B cell (primary cell): Measurements from ENCODE around the gene THEMIS2. TPM values are rescaled to one million over a fixed set of nuclear protein-coding genes. Genes with fewer than 3 reads are reported as not detected.
A peak's percentile ranks its signal among the peaks of the same experiment; 100 is the strongest.

ENCODE experiments used
- ATAC-seq: fragments of 200-7000 bp; cut with Tn5 transposase; one replicate; pipeline ENCODE4 v1.10.0; 2021; ENCODE audit warnings: low read depth, mild to moderate bottlenecking, moderate number of reproducible peaks, moderate library complexity
- CTCF ChIA-PET: fragments of 350-600 bp; sonication (Branson Sonifier 250); formaldehyde crosslinking; loops from one replicate; lab custom pipeline; 2021; ENCODE audit warnings: antibody characterized with exemption, inconsistent platforms; lab: Charles Lee
- POLR2A ChIA-PET: fragments of 350-600 bp; sonication (Branson Sonifier 250); formaldehyde crosslinking; loops from one replicate; lab custom pipeline; 2021; ENCODE audit warnings: antibody characterized with exemption; lab: Charles Lee
- DNase-seq: peaks from one replicate; pipeline ENCODE4 v3.0.0; 2013
- H2AFZ ChIP-seq: 2 replicates; pipeline ENCODE4 v1.6.1; 2012; ENCODE audit warnings: mild to moderate bottlenecking, low read depth, low read length; ENCODE audit not compliant: insufficient read depth, poor library complexity, severe bottlenecking
- H3K27ac ChIP-seq, 2 donors: 1 replicate in 1 of 2; 2 replicates in 1 of 2; pipeline ENCODE4 v1.5.1; 2012 to 2013; ENCODE audit warnings: low read length in 2 of 2, mild to moderate bottlenecking in 2 of 2, moderate library complexity in 1 of 2
- H3K27me3 ChIP-seq, 4 experiments: fragments of 200-600 bp in 1 of 4; sonication (generic) in 1 of 4; replicated peaks in 1 of 4; 1 replicate in 2 of 4; 2 replicates in 2 of 4; pipeline versions ENCODE4 v1.6.1 to v1.7.0; 2013 to 2016; ENCODE audit warnings: low read length in 3 of 4, mild to moderate bottlenecking in 2 of 4, mixed read lengths in 1 of 4, moderate library complexity in 1 of 4; ENCODE audit not compliant: insufficient read depth in 4 of 4, control insufficient read depth in 3 of 4; ENCODE audit errors: control extremely low read depth in 1 of 4
- H3K36me3 ChIP-seq, 2 experiments: replicated peaks in 1 of 2; 1 replicate in 1 of 2; 2 replicates in 1 of 2; pipeline versions ENCODE4 v1.6.1 to v1.7.1; 2013; ENCODE audit warnings: low read length in 1 of 2; ENCODE audit not compliant: insufficient read depth in 2 of 2, control insufficient read depth in 1 of 2; ENCODE audit errors: control extremely low read depth in 1 of 2, extremely low read depth in 1 of 2
- H3K4me1 ChIP-seq, 2 donors: fragments of 200-600 bp in 1 of 2; sonication (generic) in 1 of 2; 1 replicate in 1 of 2; 2 replicates in 1 of 2; pipeline versions ENCODE4 v1.5.1 to v1.6.1; 2013 to 2017; ENCODE audit warnings: low read length in 2 of 2; ENCODE audit not compliant: control insufficient read depth in 2 of 2, insufficient read depth in 2 of 2
- H3K4me2 ChIP-seq: replicated peaks from 2 replicates; pipeline ENCODE3; 2012; ENCODE audit warnings: mild to moderate bottlenecking, low read depth, low read length; ENCODE audit not compliant: poor library complexity, severe bottlenecking
- H3K4me3 ChIP-seq, 5 experiments: fragments of 200-600 bp in 1 of 5; sonication (generic) in 1 of 5; 1 replicate in 3 of 5; 2 replicates in 2 of 5; pipeline versions ENCODE4 v1.5.1 to v1.7.0; 2011 to 2016; ENCODE audit warnings: low read length in 4 of 5, mild to moderate bottlenecking in 4 of 5, low read depth in 2 of 5, control low read depth in 1 of 5, moderate library complexity in 1 of 5; ENCODE audit not compliant: insufficient read depth in 1 of 5; ENCODE audit errors: control extremely low read depth in 1 of 5, extremely low read depth in 1 of 5
- H3K79me2 ChIP-seq: fragments of 200-600 bp; sonication (generic); one replicate; pipeline ENCODE4 v1.6.0; 2016; ENCODE audit warnings: low read length; ENCODE audit not compliant: control insufficient read depth, insufficient read depth
- H3K9ac ChIP-seq: fragments of 200-600 bp; sonication (generic); 2 replicates; pipeline ENCODE4 v1.6.1; 2017; ENCODE audit warnings: mild to moderate bottlenecking, low read length, moderate library complexity
- H3K9me3 ChIP-seq, 3 donors: one replicate each; pipeline versions ENCODE4 v1.6.1 to v1.7.1; 2013; ENCODE audit warnings: low read length in 2 of 3; ENCODE audit not compliant: control insufficient read depth in 2 of 3, insufficient read depth in 1 of 3; ENCODE audit errors: control extremely low read depth in 1 of 3
- H4K20me1 ChIP-seq: 2 replicates; pipeline ENCODE4 v1.6.0; 2012; ENCODE audit warnings: mild to moderate bottlenecking, low read length; ENCODE audit not compliant: insufficient read depth, control insufficient read depth, poor library complexity, severe bottlenecking
- H3K27ac Mint-ChIP-seq: one replicate; pipeline ENCODE4 v1.8.0; 2021; ENCODE audit warnings: mixed read lengths
- H3K27me3 Mint-ChIP-seq: one replicate; pipeline ENCODE4 v1.8.0; 2021; ENCODE audit warnings: mixed read lengths
- H3K4me1 Mint-ChIP-seq: one replicate; pipeline ENCODE4 v1.8.0; 2021; ENCODE audit warnings: mixed read lengths
- H3K4me3 Mint-ChIP-seq: one replicate; pipeline ENCODE4 v1.8.0; 2021; ENCODE audit warnings: mixed read lengths
- H3K9me3 Mint-ChIP-seq: one replicate; pipeline ENCODE4 v1.8.0; 2022; ENCODE audit warnings: mixed read lengths; ENCODE audit not compliant: insufficient read depth
- EZH2 ChIP-seq: IDR thresholded peaks from 2 replicates; pipeline ENCODE4 v1.6.1; 2012; ENCODE audit warnings: borderline replicate concordance, low read depth, mild to moderate bottlenecking, moderate library complexity, low read length; ENCODE audit not compliant: insufficient read depth, poor library complexity, severe bottlenecking
- WGBS: methylation state at CpG from one replicate; pipeline ENCODE4 v1.1.5; 2013; ENCODE audit warnings: missing lambda C conversion rate; ENCODE audit not compliant: insufficient coverage; 5-methylcytosine and 5-hydroxymethylcytosine counted together
- intact Hi-C: fragments of 100-400 bp; cut with micrococcal nuclease; formaldehyde crosslinking; loops from one replicate; pipeline ENCODE4 v1.10.0; 2022
- polyA plus RNA-seq: library from polyadenylated mRNA; depleted of rRNA; stranded (reverse); fragments of >200 nt; gene quantifications from 2 replicates; pipeline ENCODE4 v1.2.3, GENCODE V29; 2012
- total RNA-seq, 2 donors: library from RNA; stranded (reverse); fragments of 120-200 nt in 1 of 2; gene quantifications; 1 replicate in 1 of 2; 2 replicates in 1 of 2; pipeline versions ENCODE4 v1.2.3 to v1.2.4, GENCODE V29; 2013 to 2022
- TF ChIP-seq, protein P1 (sequence below): fragments of 200-600 bp; IDR thresholded peaks from one replicate; pipeline ENCODE4 v1.8.0; 2022; ENCODE audit warnings: antibody characterized with exemption, mild to moderate bottlenecking

THEMIS2 gene
- total and polyA plus RNA-seq, 2 donors (not counting 1 experiment from before 2014, with no cell fraction given), result 72.0 to 230 TPM

DNA sequence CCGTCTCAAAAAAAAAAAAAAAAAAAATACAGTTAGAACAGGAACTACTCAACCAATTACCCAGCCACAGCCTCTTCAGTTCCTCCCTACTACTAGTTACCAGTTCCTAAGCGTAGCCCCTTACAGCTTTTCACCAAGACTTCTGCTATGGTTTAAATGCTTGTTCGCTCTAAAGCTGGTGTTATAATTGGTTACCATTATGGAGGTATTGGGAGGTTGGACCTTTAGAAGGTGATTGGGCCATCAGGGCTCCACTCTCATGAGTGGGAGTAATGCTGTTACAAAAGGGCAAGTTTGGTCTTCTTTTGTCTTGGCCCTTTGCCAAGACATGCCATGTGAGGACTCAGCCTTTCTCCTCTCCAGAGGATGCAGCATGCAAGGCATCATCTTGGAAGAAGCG, 59.4 kb downstream of the THEMIS2 start:
- Mint-ChIP-seq H3K4me1 (peaks cover 21% of the 10 kb centered on the region), H3K27me3 (peaks cover 18% of the 10 kb centered on the region), H3K4me3 (no peak overlapping the region), H3K27ac (no peak overlapping the region), H3K9me3 (no peaks in the 10 kb centered on the region)
- H3K4me3 ChIP-seq, result no peak overlapping the region
- H3K27ac ChIP-seq, result no peak overlapping the region
- intact Hi-C loops, result no loop called here
- no peak overlapping the region for H3K9ac ChIP-seq
- no peak overlapping the region for H2AFZ ChIP-seq
- ChIA-PET POLR2A (no interaction called here), CTCF (no interaction called here)
- TF ChIP-seq, protein P1, sequence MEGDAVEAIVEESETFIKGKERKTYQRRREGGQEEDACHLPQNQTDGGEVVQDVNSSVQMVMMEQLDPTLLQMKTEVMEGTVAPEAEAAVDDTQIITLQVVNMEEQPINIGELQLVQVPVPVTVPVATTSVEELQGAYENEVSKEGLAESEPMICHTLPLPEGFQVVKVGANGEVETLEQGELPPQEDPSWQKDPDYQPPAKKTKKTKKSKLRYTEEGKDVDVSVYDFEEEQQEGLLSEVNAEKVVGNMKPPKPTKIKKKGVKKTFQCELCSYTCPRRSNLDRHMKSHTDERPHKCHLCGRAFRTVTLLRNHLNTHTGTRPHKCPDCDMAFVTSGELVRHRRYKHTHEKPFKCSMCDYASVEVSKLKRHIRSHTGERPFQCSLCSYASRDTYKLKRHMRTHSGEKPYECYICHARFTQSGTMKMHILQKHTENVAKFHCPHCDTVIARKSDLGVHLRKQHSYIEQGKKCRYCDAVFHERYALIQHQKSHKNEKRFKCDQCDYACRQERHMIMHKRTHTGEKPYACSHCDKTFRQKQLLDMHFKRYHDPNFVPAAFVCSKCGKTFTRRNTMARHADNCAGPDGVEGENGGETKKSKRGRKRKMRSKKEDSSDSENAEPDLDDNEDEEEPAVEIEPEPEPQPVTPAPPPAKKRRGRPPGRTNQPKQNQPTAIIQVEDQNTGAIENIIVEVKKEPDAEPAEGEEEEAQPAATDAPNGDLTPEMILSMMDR, result no peak
- TF ChIP-seq EZH2, result no peak
- no peak overlapping the region for H3K4me2 ChIP-seq
- H3K36me3 ChIP-seq, result no peaks in the 10 kb centered on the region
- DNase-seq, result no peak
- peaks cover 0 to 4% (median 0%) of the 10 kb centered on the region in 3 donors for H3K9me3 ChIP-seq
- WGBS, result 100% methylated on average over 1 of the region's 4 CpGs
- no peak for ATAC-seq
- no peaks in the 10 kb centered on the region for H3K79me2 ChIP-seq
- H3K27me3 ChIP-seq, result peaks cover 0 to 19% (median 9%) of the 10 kb centered on the region in 4 experiments
- H3K4me1 ChIP-seq, result peaks cover 12 to 16% of the 10 kb centered on the region in 2 donors
- H4K20me1 ChIP-seq, result no peaks in the 10 kb centered on the region

DNA sequence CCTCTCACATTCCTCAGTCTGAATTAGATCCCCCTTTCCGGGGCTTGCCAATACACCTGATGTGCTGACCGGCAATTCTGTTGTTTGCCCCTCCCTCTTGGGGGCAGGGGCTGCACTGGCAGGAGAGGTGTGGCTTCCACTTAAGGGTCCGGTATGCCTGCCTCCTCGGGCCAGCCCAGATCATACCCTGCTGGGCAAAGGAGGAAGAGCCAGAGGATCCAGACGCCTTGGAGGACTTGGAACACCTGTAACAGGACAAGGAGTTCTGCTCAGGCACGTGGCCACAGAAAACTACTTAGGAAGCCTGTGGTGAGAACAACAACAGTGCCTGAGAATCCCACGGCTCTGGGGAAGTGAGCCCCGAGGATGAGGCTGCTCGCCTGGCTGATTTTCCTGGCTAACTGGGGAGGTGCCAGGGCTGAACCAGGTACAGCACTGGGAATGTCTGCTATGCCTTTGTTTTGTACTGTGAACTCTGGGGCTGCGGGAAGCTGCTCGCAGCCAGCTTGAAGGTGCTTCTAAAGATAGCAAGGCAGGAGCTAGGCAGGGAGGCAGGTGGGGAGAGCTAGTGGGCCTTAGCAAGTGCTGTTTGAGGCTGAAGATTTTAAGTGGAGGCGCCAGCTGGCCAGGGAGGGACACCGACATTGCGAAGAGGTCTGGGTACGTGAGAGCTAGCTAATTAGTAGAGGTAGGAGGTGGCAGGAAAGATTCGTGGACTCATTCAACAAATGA, 62.6 kb downstream of the THEMIS2 start, which contains the start of gene SMPDL3B:
TSS of gene SMPDL3B (plus strand) at position 183 of the 732 bp plus-strand sequence. CDS start at position 367, 184 bp downstream.
- intact Hi-C loops, result no loop called here
- H4K20me1 ChIP-seq, result no peaks in the 10 kb centered on the region
- WGBS, result under 1% methylated on average over 14 of the region's 16 CpGs
- ChIA-PET CTCF (interaction anchor here (0.6 kb wide), 2 partner anchors 12 to 609 kb away, joined by 4 to 6 read pairs; no protein-coding TSS in a partner anchor), POLR2A (interaction anchor here (0.5 kb wide), 1 partner anchor 166 kb away, joined by 3 read pairs; no protein-coding TSS in a partner anchor)
- Mint-ChIP-seq H3K9me3 (no peaks in the 10 kb centered on the region), H3K27ac (no peak within 1 kb of the TSS), H3K4me1 (peaks cover 21% of the 10 kb centered on the region), H3K27me3 (peaks cover 18% of the 10 kb centered on the region), H3K4me3 (peak within 1 kb of the TSS; percentile 4)
- H3K36me3 ChIP-seq, result no peaks in the 10 kb centered on the region
- no peak for ATAC-seq
- H3K9me3 ChIP-seq, result peaks cover 0 to 4% (median 0%) of the 10 kb centered on the region in 3 donors
- peak within 1 kb of the TSS; percentile 76 for H2AFZ ChIP-seq
- TF ChIP-seq EZH2, result no peak
- TF ChIP-seq, protein P1, result no peak
- H3K4me3 ChIP-seq, result peak within 1 kb of the TSS in 1 of 5 experiments; percentile 21
- H3K4me1 ChIP-seq, result peaks cover 12 to 16% of the 10 kb centered on the region in 2 donors
- H3K79me2 ChIP-seq, result no peaks in the 10 kb centered on the region
- H3K27ac ChIP-seq, result no peak within 1 kb of the TSS
- peak within 1 kb of the TSS; percentile 41 for H3K4me2 ChIP-seq
- peak within 1 kb of the TSS; percentile 16 for H3K9ac ChIP-seq
- peaks cover 0 to 19% (median 9%) of the 10 kb centered on the region in 4 experiments for H3K27me3 ChIP-seq
- no peak for DNase-seq
